SH-SY5Y (cell line): ENCODE data around the gene ARHGEF1.

Source experiments
- GATA2 ChIP-seq: IDR thresholded peaks from 2 replicates; pipeline ENCODE4 v1.6.1; 2011; ENCODE audit warnings: mild to moderate bottlenecking, low read depth, low read length
- GATA3 ChIP-seq: IDR thresholded peaks from 2 replicates; pipeline ENCODE4 v1.6.1; 2011; ENCODE audit warnings: low read depth, mild to moderate bottlenecking, low read length, moderate library complexity

GRCh38 chr19:41894350-41894749 is 11.4 kb downstream of the ARHGEF1 start:
- no peak for TF ChIP-seq GATA2
- TF ChIP-seq GATA3: no peak
